Gastroesophageal sphincter (tissue), 3 donors: ENCODE measurements around the gene MYCBP.

Experiments
- CTCF ChIP-seq, 4 experiments: fragments of 200-600 bp in 2 of 4; fragments of 450-650 bp in 2 of 4; sonication (generic) in 1 of 4; IDR thresholded peaks; one replicate each; pipeline ENCODE4 v1.5.1; 2017 to 2019; ENCODE audit warnings: antibody characterized with exemption in 4 of 4, mild to moderate bottlenecking in 2 of 4, moderate library complexity in 2 of 4
- POLR2A ChIP-seq, 2 donors: fragments of 450-650 bp; IDR thresholded peaks; one replicate each; pipeline ENCODE4 v1.6.1; 2017; ENCODE audit warnings: antibody characterized with exemption in 2 of 2, mild to moderate bottlenecking in 2 of 2, moderate library complexity in 1 of 2
- POLR2AphosphoS5 ChIP-seq: sonication (generic); formaldehyde crosslinking; IDR thresholded peaks from one replicate; pipeline ENCODE4 v1.6.1; 2017; ENCODE audit warnings: antibody characterized with exemption

GRCh38 chr1:38885092-38885491, 11.9 kb upstream of the MYCBP start:
- TF ChIP-seq CTCF (IDR thresholded peaks at IDR 0.05) (no peak), POLR2A (IDR thresholded peaks at IDR 0.05) (no peak), POLR2AphosphoS5 (no peak)
